ENCODE results near the gene DLG2. TPM values are rescaled to one million over a fixed set of nuclear protein-coding genes. Genes with fewer than 3 reads are reported as not detected.

Gene DLG2
- total RNA-seq, 4 donors from 2014 or later: 37.9 to 71.5 (median 44.9) TPM

- Histone ChIP-seq H3K36me3 (no peaks in the 10 kb centered on the region), H3K27me3 (no peaks in the 10 kb centered on the region), H3K27ac (no peak overlapping the region), H3K4me3 (no peak overlapping the region), H3K4me1 (peaks cover 4% of the 10 kb centered on the region), H3K9me3 (no peaks in the 10 kb centered on the region)
- no peak for DNase-seq (ENCODE audit: low spot score in 2 of 2)
- TF ChIP-seq EP300 (IDR thresholded peaks at IDR 0.05) (no peak), CTCF (IDR thresholded peaks at IDR 0.05) (no peak), POLR2A (IDR thresholded peaks at IDR 0.05) (no peak), POLR2AphosphoS5 (IDR thresholded peaks at IDR 0.05) (no peak)
- 79% methylated on average over 7 of the region's 7 CpGs for WGBS
Observed at GRCh38 chr11:83571302-83571701, 2055.8 kb downstream of the DLG2 start.

- Histone ChIP-seq H3K9me3 (no peaks in the 10 kb centered on the region), H3K4me3 (no peak overlapping the region), H3K4me1 (peaks cover 4% of the 10 kb centered on the region), H3K27me3 (no peaks in the 10 kb centered on the region), H3K36me3 (no peaks in the 10 kb centered on the region), H3K27ac (no peak overlapping the region)
- 66% methylated on average over 1 of the region's 1 CpG for WGBS
- TF ChIP-seq POLR2A (IDR thresholded peaks at IDR 0.05) (no peak), EP300 (IDR thresholded peaks at IDR 0.05) (no peak)
- DNase-seq (ENCODE audit: low spot score in 2 of 2): no peak
Observed at GRCh38 chr11:83569134-83569805, 2057.9 kb downstream of the DLG2 start.

DNA sequence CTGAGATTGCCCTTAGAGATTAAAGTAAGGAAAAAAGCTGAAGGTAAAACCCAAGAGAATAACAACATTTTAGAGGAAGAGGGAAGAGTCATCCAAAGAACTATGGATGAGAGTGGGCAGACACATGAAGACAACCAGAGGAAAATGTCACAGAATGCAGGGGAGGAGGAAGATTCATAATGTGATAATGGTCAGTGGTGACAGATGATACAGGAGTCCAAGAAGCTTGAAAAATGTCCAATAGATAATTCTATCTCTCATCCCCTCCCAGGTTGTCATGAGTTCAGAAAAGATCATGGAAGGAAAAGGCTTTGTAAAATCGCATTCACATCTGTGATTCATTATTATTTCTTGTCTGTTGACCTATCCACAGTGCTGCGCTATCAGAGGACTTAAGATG, 2058.6 kb downstream of the DLG2 start:
- TF ChIP-seq EP300 (IDR thresholded peaks at IDR 0.05) (no peak), CTCF (IDR thresholded peaks at IDR 0.05) (no peak), POLR2AphosphoS5 (IDR thresholded peaks at IDR 0.05) (no peak), POLR2A (IDR thresholded peaks at IDR 0.05) (no peak)
- Histone ChIP-seq H3K4me1 (no peaks in the 10 kb centered on the region), H3K27me3 (no peaks in the 10 kb centered on the region), H3K36me3 (no peaks in the 10 kb centered on the region), H3K4me3 (no peak overlapping the region), H3K9me3 (no peaks in the 10 kb centered on the region), H3K27ac (no peak overlapping the region)
- no peak for DNase-seq (ENCODE audit: low spot score in 2 of 2)
- WGBS: 87% methylated on average over 2 of the region's 2 CpGs

- no peak overlapping the region for H3K27ac ChIP-seq
- no peak for TF ChIP-seq CTCF (IDR thresholded peaks at IDR 0.05)
- no peak for DNase-seq (ENCODE audit: low spot score in 2 of 2)
Observed at GRCh38 chr11:83566950-83567349, 2060.2 kb downstream of the DLG2 start.

GRCh38 chr11:83564870-83565269, 2062.3 kb downstream of the DLG2 start:
- no peak overlapping the region for H3K4me3 ChIP-seq
- 92% methylated on average over 1 of the region's 1 CpG for WGBS
- no peaks in the 10 kb centered on the region for H3K9me3 ChIP-seq
- no peak for TF ChIP-seq POLR2AphosphoS5 (IDR thresholded peaks at IDR 0.05)
- TF ChIP-seq POLR2A (IDR thresholded peaks at IDR 0.05): no peak
- TF ChIP-seq EP300 (IDR thresholded peaks at IDR 0.05): no peak
- no peak for TF ChIP-seq CTCF (IDR thresholded peaks at IDR 0.05)
- no peaks in the 10 kb centered on the region for H3K4me1 ChIP-seq
- no peak overlapping the region for H3K27ac ChIP-seq
- H3K27me3 ChIP-seq: no peaks in the 10 kb centered on the region
- no peaks in the 10 kb centered on the region for H3K36me3 ChIP-seq
- DNase-seq (ENCODE audit: low spot score in 2 of 2): no peak

More at GRCh38 chr11:83566950-83567349, 2060.2 kb downstream of the DLG2 start:
- no peaks in the 10 kb centered on the region for H3K4me1 ChIP-seq
- H3K27me3 ChIP-seq: no peaks in the 10 kb centered on the region
- H3K36me3 ChIP-seq: no peaks in the 10 kb centered on the region
- no peak overlapping the region for H3K4me3 ChIP-seq
- H3K9me3 ChIP-seq: no peaks in the 10 kb centered on the region
- 52% methylated on average over 4 of the region's 4 CpGs for WGBS

- no peaks in the 10 kb centered on the region for H3K27me3 ChIP-seq
- no peak for TF ChIP-seq POLR2A (IDR thresholded peaks at IDR 0.05)
- TF ChIP-seq CTCF (IDR thresholded peaks at IDR 0.05): no peak
- no peak for TF ChIP-seq EP300 (IDR thresholded peaks at IDR 0.05)
- no peak for TF ChIP-seq POLR2AphosphoS5 (IDR thresholded peaks at IDR 0.05)
- WGBS: 84% methylated on average over 2 of the region's 2 CpGs
- no peaks in the 10 kb centered on the region for H3K4me1 ChIP-seq
- no peaks in the 10 kb centered on the region for H3K9me3 ChIP-seq
- H3K27ac ChIP-seq: no peak overlapping the region
- DNase-seq (ENCODE audit: low spot score in 2 of 2): no peak
- no peak overlapping the region for H3K4me3 ChIP-seq
- no peaks in the 10 kb centered on the region for H3K36me3 ChIP-seq
Observed at GRCh38 chr11:83558281-83558680, 2068.9 kb downstream of the DLG2 start.

All from suprapubic skin (tissue), 4 donors.